Measurements from ENCODE around the gene CYP46A1.

GRCh38 chr14:99726538-99727095 lies 42.5 kb downstream of the CYP46A1 start:
- TF ChIP-seq CTCF (IDR thresholded peaks at IDR 0.05; ENCODE audit: insufficient read depth, low read length, poor library complexity, severe bottlenecking) (no peak), EZH2phosphoT487 (conservative IDR thresholded peaks at IDR 0.05; ENCODE audit: low read length) (no peak)

Measured in SU-DHL-6 (cell line).